HG03064 (cell line): ENCODE measurements around the gene GALM.
"Not testable (repeated sequence)": the region's sequence is repeated elsewhere in the genome, so short reads cannot be mapped to it uniquely, and the experiment has no call there.

Source experiments
- ATAC-seq: cut with Tn5 transposase; IDR thresholded peaks from one replicate; pipeline ENCODE4 v1.9.1; 2021; ENCODE audit warnings: low read depth; ENCODE audit not compliant: unreplicated experiment

The GALM gene

DNA sequence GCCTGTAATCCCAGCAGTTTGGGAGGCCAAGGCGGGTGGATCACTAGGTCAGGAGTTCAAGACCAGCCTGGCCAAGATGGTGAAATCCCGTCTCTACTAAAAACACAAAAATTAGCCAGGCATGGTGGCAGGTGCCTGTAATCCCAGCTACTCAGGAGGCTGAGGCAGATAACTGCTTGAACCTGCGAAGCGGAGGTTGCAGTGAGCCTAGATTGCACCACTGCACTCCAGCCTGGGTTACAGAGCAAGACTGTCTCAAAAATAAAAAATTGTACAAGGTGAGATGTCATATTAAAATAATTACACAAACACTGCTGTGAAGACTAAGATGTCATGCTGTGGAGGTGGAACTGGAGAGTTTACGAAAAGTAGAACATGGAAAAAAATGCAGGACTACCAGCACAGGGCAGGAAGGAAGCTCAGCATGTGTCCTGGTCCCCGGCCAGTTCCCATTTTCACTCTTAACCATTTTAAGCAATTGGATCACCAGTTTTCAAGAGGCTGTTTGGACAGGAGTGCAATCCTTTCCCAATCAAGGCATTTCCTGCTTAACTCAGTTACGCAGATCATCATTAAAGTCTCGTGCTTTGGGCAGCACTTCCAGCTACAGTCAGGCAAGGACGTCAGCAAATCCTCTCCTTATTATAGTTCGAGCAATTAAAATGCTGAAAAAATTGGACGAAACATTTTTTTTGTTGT, 71.2 kb downstream of the GALM start:
- ATAC-seq, result not testable (repeated sequence)

DNA sequence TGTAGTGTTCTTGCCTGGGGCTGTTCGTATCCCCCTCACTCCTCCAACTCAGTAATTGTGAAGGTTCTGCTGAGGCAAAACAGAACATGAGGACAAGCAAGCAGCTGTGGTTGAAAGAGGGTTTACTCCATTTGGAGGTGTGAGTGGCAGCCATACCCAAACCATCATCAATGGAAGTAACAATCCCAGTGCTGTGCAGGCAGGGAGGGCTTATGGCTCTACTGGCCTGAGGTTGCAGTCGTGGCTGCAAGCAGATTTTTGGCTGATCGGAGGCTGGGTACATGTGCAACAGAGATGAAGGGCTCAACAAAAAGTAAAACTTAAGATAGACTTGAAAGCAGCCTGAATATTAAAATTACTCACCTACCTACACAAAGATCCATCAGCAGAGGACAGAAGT, 72.0 kb downstream of the GALM start:
- no peak for ATAC-seq

DNA sequence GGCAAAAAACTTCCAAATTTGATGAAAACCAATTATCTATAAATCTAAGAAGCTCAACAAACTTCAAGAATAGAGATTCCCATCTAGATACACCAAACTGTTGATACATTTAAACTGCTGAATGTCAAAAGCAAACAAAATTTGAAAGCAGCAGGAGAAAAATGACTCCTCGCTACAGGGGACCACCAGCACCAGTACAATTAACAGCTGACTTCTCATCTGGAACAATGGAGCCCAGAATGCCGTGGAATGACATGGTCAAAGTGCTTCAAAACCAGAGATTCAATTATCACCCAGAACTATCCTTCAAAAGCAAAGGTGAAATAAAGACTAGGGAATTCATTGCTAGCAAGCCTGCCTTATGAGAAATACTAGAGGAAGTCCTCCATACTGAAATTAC, 73.6 kb downstream of the GALM start:
- ATAC-seq, result no peak

- no peak for ATAC-seq
Measured at GRCh38 chr2:38740851-38741731, 75.2 kb downstream of the GALM start.

DNA sequence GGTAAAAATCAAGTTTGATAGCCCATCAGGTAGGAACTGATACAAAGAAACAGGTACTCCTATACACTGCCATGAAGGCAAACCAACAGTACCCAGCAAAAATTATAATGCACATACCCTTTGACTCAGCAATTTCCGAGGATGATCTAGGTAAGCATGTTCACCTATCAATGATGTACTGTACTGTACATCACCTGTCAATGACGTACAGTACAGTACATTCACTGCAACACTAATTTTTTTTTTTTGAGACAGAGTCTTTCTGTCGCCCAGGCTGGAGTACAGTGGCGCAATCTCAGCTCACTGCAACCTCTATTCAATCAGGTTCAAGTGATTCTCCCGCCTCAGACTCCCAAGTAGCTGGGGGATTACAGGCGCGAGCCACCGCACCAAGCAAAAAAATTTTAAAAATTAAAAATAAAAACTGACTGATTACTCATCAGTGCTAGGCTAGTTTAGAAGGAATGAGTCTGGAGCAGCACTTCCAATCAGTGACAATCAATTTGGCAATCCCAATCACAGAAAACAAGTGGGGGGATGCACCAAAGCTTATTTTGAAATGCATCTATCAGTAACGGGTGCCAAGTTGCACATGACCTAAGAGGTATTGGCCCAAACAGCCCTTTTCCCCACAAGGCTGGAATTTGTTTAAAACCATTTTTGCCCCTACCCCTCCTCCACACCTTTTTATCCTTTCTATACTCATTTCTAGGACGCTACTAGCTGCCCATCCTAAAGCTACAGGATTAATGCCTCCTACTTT, 77.1 kb downstream of the GALM start:
- ATAC-seq, result no peak

GRCh38 chr2:38743672-38744398, 77.9 kb downstream of the GALM start:
- ATAC-seq, result no peak

DNA sequence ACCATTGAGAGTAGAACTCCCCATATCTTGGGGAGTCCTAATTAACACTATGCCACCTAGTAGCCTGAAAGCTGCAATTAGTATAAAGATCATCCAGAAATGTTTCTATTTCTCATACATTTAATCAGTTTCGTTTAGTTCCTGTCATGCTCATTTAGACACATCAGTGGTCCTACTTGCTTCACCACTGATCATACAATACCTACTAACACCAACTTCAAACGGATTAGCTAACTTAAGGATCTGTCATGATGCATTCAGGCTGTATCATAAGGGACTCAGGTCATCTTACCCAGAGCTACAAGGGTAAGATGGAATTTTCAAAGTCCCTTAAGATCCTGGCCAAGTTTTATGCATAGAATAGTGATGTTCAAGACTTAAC, 78.5 kb downstream of the GALM start:
- ATAC-seq, result no peak

GRCh38 chr2:38745267-38745666, 79.4 kb downstream of the GALM start:
- ATAC-seq, result no peak

DNA sequence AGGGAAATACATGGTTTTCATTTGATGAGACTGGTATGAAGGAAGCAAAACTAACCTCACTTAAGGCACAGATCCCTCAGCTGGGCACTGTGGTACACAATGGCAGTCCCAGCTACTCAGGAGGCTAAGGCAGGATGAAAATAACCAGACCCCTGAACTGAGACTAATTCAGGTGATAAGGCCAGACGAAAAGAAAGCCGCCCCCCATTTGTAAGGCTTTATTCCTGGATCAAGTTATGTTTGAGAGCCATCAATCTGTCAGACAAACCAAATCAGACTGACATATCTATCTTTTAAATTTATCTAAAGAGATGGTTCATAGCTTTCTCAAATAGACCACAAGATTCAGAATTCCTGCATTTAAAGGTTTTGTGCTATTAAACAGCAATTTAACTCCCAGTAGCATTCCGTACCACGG, 81.1 kb downstream of the GALM start:
- no peak for ATAC-seq

DNA sequence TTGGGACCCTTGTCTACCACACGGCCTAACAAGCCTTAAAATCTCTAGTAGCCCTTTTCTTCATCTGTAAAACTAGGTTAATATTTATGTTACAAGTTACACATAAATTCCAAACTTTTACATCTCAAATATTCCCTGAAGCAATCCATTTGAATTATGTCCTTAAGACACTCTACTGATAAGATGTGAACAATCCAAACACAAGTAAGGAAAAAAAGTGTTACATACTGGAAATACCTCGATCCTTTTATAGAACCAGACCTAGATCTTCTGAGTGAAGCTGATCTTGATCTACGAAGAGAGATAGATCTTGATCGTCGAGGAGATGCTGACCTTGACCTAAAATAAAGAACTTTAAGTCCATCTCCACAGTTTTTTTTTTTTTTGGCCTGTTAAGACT, 81.9 kb downstream of the GALM start:
- no peak for ATAC-seq

GRCh38 chr2:38748391-38748790, 82.5 kb downstream of the GALM start:
- ATAC-seq, result no peak

- no peak for ATAC-seq
Measured at GRCh38 chr2:38748943-38749804, 83.3 kb downstream of the GALM start.

DNA sequence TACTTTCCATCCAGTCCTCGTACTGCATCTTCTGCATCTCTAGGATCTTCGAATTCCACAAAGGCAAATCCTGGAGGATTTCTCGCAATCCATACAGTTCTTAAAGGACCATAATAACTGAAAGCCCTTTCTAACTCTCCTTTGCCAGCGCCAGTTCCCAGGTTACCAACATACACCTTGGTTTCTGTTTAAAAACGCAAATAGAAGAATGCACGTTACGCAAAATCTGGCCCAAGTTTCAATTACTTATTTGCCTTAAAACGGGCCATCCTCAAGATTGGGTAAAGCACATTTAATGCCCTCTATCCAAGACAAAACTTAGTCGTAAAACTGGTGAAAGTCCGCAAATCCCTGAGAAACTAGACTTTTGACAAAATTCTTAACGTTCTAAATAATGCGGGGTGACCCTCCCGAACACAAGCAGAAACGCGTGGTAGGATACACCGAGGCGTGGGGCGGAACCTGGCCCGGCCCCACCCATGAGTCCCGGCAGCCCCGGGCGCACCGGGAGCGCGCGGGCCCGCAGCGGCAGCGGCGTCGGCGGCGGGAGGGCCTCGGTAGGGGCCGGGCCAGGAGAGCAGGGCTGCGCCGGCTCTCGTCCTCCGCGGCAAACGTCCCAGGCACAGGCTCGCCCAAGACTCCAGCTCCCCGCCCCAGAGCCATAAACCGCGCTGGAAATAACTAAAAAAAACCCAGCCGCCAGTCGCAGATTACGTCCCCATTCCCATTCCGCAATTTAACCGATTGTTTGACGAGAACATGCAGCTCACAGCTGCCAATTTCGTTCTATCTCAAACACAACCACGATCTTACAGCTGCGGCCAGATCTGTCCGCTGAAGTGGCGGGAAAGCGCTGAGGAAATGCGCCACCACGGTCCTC, 84.3 kb downstream of the GALM start:
- ATAC-seq, result peak; percentile 45

- peak; percentile 60 for ATAC-seq
Measured at GRCh38 chr2:38750891-38751595, 85.1 kb downstream of the GALM start, which contains the start of gene SRSF7. Gene SRSF7 (minus strand): TSS chr2:38751361. CDS start chr2:38751256, 105 bp downstream.

- ATAC-seq, result peak; percentile 3
Measured at GRCh38 chr2:38751596-38752410, 85.9 kb downstream of the GALM start.

GRCh38 chr2:38754049-38754448, 88.1 kb downstream of the GALM start:
- ATAC-seq, result no peak

DNA sequence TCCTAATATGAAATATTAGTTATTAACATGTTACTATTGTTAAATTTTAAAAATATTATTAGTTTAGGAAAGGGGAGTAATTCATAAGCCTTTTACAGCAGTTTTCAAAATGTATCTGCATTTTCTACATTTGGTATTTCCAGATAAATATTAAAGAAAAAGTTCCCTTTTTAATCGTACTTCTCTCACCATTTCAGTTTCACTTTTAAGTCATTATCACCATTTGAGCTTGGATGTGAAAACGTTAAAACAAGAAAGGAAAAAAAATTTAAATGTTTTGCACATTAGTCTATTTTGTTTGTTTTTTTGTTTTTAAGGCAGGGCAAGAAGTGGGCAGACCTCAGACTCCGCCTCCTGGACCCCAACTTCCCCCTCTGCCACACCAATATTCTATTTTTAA, 88.6 kb downstream of the GALM start:
- no peak for ATAC-seq
